ENCODE measurements around the gene AGMO. TPM values are rescaled to one million over a fixed set of nuclear protein-coding genes. Genes with fewer than 3 reads are reported as not detected.

Gene AGMO
- total RNA-seq, 1 donor from 2014 or later, result 0.34 TPM

GRCh38 chr7:15607529-15608210 is 45.9 kb upstream of the AGMO start:
- TF ChIP-seq CTCF (IDR thresholded peaks at IDR 0.05; ENCODE audit: insufficient read depth, low read depth, low read length) (no peak), EZH2 (IDR thresholded peaks at IDR 0.05; ENCODE audit: insufficient read depth, low read length) (no peak)
- Histone ChIP-seq H3K79me2 (ENCODE audit: insufficient read depth, low read length) (no peaks in the 10 kb centered on the region), H3K9me3 (ENCODE audit: insufficient read depth, low read depth, low read length) (no peaks in the 10 kb centered on the region), H3K9ac (ENCODE audit: low read length) (no peak overlapping the region), H3K4me3 (ENCODE audit: insufficient read depth, low read depth, low read length) (no peak overlapping the region), H2AFZ (ENCODE audit: low read depth, low read length) (no peak overlapping the region), H3K27ac (ENCODE audit: low read depth, low read length) (no peak overlapping the region), H3K36me3 (ENCODE audit: insufficient read depth, low read length) (no peaks in the 10 kb centered on the region), H3K4me2 (ENCODE audit: low read length) (no peak overlapping the region), H3K27me3 (ENCODE audit: insufficient read depth, low read length) (no peaks in the 10 kb centered on the region), H3K4me1 (ENCODE audit: insufficient read depth, low read length) (no peaks in the 10 kb centered on the region), H4K20me1 (ENCODE audit: insufficient read depth, low read length) (no peaks in the 10 kb centered on the region)
- Mint-ChIP-seq H3K36me3 (ENCODE audit: low read depth, unreplicated experiment) (no peaks in the 10 kb centered on the region), H3K4me3 (ENCODE audit: unreplicated experiment) (no peak overlapping the region), H3K27ac (ENCODE audit: unreplicated experiment) (no peak overlapping the region), H3K4me1 (ENCODE audit: low read depth, unreplicated experiment) (peaks cover 10% of the 10 kb centered on the region), H3K27me3 (ENCODE audit: low read depth, unreplicated experiment) (no peaks in the 10 kb centered on the region), H3K9me3 (ENCODE audit: unreplicated experiment) (no peaks in the 10 kb centered on the region)
- no peak for FAIRE-seq
- DNase-seq (ENCODE audit: low read depth), result no peak

GRCh38 chr7:15606561-15606960 is 44.7 kb upstream of the AGMO start:
- Mint-ChIP-seq H3K36me3 (ENCODE audit: low read depth, unreplicated experiment) (no peaks in the 10 kb centered on the region), H3K27me3 (ENCODE audit: low read depth, unreplicated experiment) (no peaks in the 10 kb centered on the region), H3K9me3 (ENCODE audit: unreplicated experiment) (no peaks in the 10 kb centered on the region), H3K27ac (ENCODE audit: unreplicated experiment) (no peak overlapping the region), H3K4me3 (ENCODE audit: unreplicated experiment) (no peak overlapping the region), H3K4me1 (ENCODE audit: low read depth, unreplicated experiment) (peaks cover 19% of the 10 kb centered on the region)
- H3K27me3 ChIP-seq (ENCODE audit: insufficient read depth, low read length), result no peaks in the 10 kb centered on the region
- H3K9ac ChIP-seq (ENCODE audit: low read length), result no peak overlapping the region
- H4K20me1 ChIP-seq (ENCODE audit: insufficient read depth, low read length), result no peaks in the 10 kb centered on the region
- no peak for TF ChIP-seq EZH2 (IDR thresholded peaks at IDR 0.05; ENCODE audit: insufficient read depth, low read length)
- TF ChIP-seq CTCF (IDR thresholded peaks at IDR 0.05; ENCODE audit: insufficient read depth, low read depth, low read length), result no peak
- H3K4me3 ChIP-seq (ENCODE audit: insufficient read depth, low read depth, low read length), result no peak overlapping the region
- DNase-seq (ENCODE audit: low read depth) (no peak), FAIRE-seq (no peak)
- no peak overlapping the region for H3K27ac ChIP-seq (ENCODE audit: low read depth, low read length)
- no peaks in the 10 kb centered on the region for H3K4me1 ChIP-seq (ENCODE audit: insufficient read depth, low read length)
- H3K4me2 ChIP-seq (ENCODE audit: low read length), result no peak overlapping the region
- H3K9me3 ChIP-seq (ENCODE audit: insufficient read depth, low read depth, low read length), result no peaks in the 10 kb centered on the region
- H3K79me2 ChIP-seq (ENCODE audit: insufficient read depth, low read length), result no peaks in the 10 kb centered on the region
- no peak overlapping the region for H2AFZ ChIP-seq (ENCODE audit: low read depth, low read length)
- H3K36me3 ChIP-seq (ENCODE audit: insufficient read depth, low read length), result no peaks in the 10 kb centered on the region

- H2AFZ ChIP-seq (ENCODE audit: low read depth, low read length), result no peak overlapping the region
- no peaks in the 10 kb centered on the region for H3K27me3 ChIP-seq (ENCODE audit: insufficient read depth, low read length)
- no peaks in the 10 kb centered on the region for H3K36me3 ChIP-seq (ENCODE audit: insufficient read depth, low read length)
- no peak overlapping the region for H3K4me3 ChIP-seq (ENCODE audit: insufficient read depth, low read depth, low read length)
- H3K27ac ChIP-seq (ENCODE audit: low read depth, low read length), result no peak overlapping the region
- TF ChIP-seq EZH2 (IDR thresholded peaks at IDR 0.05; ENCODE audit: insufficient read depth, low read length) (no peak), CTCF (IDR thresholded peaks at IDR 0.05; ENCODE audit: insufficient read depth, low read depth, low read length) (no peak)
- Mint-ChIP-seq H3K27ac (ENCODE audit: unreplicated experiment) (no peak overlapping the region), H3K27me3 (ENCODE audit: low read depth, unreplicated experiment) (no peaks in the 10 kb centered on the region), H3K9me3 (ENCODE audit: unreplicated experiment) (no peaks in the 10 kb centered on the region), H3K36me3 (ENCODE audit: low read depth, unreplicated experiment) (no peaks in the 10 kb centered on the region), H3K4me1 (ENCODE audit: low read depth, unreplicated experiment) (peaks cover 20% of the 10 kb centered on the region), H3K4me3 (ENCODE audit: unreplicated experiment) (no peak overlapping the region)
- H3K4me1 ChIP-seq (ENCODE audit: insufficient read depth, low read length), result no peaks in the 10 kb centered on the region
- no peaks in the 10 kb centered on the region for H4K20me1 ChIP-seq (ENCODE audit: insufficient read depth, low read length)
- DNase-seq (ENCODE audit: low read depth) (no peak), FAIRE-seq (no peak)
- H3K4me2 ChIP-seq (ENCODE audit: low read length), result no peak overlapping the region
- H3K9ac ChIP-seq (ENCODE audit: low read length), result no peak overlapping the region
- H3K79me2 ChIP-seq (ENCODE audit: insufficient read depth, low read length), result no peaks in the 10 kb centered on the region
- no peaks in the 10 kb centered on the region for H3K9me3 ChIP-seq (ENCODE audit: insufficient read depth, low read depth, low read length)
Observed at GRCh38 chr7:15604166-15604565, 42.4 kb upstream of the AGMO start.
